A549 (cell line): Measurements from ENCODE around the gene ADAP1. TPM values are rescaled to one million over a fixed set of nuclear protein-coding genes. Genes with fewer than 3 reads are reported as not detected.

ENCODE experiments used
- ATAC-seq, 2 experiments: fragments of 200-7000 bp in 1 of 2; fragments of >200 bp in 1 of 2; cut with Nextera tagmentation in 1 of 2; cut with Tn5 transposase in 1 of 2; 3 replicates each; pipeline versions ENCODE4 v1.8.0 to v1.9.1; 2018 to 2020; ENCODE audit warnings: mild to moderate bottlenecking in 1 of 2, moderate library complexity in 1 of 2
- CTCF ChIA-PET: fragments of 300-600 bp; sonication (Branson Sonifier 250); formaldehyde crosslinking; extraction: SDS; loops from one replicate; lab custom pipeline; 2021; ENCODE audit warnings: antibody characterized with exemption, inconsistent platforms; lab: Yijun Ruan, JAX
- POLR2A ChIA-PET: fragments of 350-600 bp; formaldehyde crosslinking; extraction: SDS; loops from one replicate; lab custom pipeline; 2021; ENCODE audit warnings: antibody characterized with exemption, inconsistent platforms; lab: Yijun Ruan, JAX
- DNase-seq, 2 experiments: peaks; one replicate each; pipeline versions ENCODE4 v3.0.0 to v3.0.0-alpha.2; 2011 to 2016; ENCODE audit warnings: low read depth in 1 of 2, low spot score in 1 of 2
- FAIRE-seq: peaks from 2 replicates; lab custom pipeline; 2011; peaks lifted over from hg19 to GRCh38; lab: Jason Lieb, UNC
- H3K27ac ChIP-seq, 2 experiments: fragments of >200 bp; sonication (Bioruptor Twin); formaldehyde crosslinking; 3 replicates each; pipeline ENCODE4 v1.5.1; 2016 to 2017
- H3K4me1 ChIP-seq: fragments of >200 bp; sonication (Bioruptor Twin); formaldehyde crosslinking; 3 replicates; pipeline ENCODE4 v1.6.1; 2016
- H3K4me2 ChIP-seq: fragments of >200 bp; sonication (Bioruptor Twin); formaldehyde crosslinking; 3 replicates; pipeline ENCODE4 v1.6.1; 2016
- H3K4me3 ChIP-seq: fragments of >200 bp; sonication (Bioruptor Twin); formaldehyde crosslinking; 3 replicates; pipeline ENCODE4 v1.5.1; 2016
- H3K9me3 ChIP-seq: fragments of >200 bp; sonication (Bioruptor Twin); formaldehyde crosslinking; 3 replicates; pipeline ENCODE4 v1.6.1; 2016
- BHLHE40 ChIP-seq: IDR thresholded peaks from 2 replicates; pipeline ENCODE4 v1.6.1; 2012; ENCODE audit warnings: low read depth, low read length, inconsistent platforms
- CBX2 ChIP-seq: fragments of 200-600 bp; sonication (generic); IDR thresholded peaks from 2 replicates; pipeline ENCODE4 v1.6.1; 2016; ENCODE audit warnings: low read depth, mild to moderate bottlenecking, borderline replicate concordance
- CEBPB ChIP-seq, 2 experiments: fragments of >200 bp in 1 of 2; sonication (Bioruptor Twin) in 1 of 2; formaldehyde crosslinking in 1 of 2; IDR thresholded peaks; 2 replicates each; pipeline ENCODE4 v1.6.1; 2012 to 2016
- CTCF ChIP-seq: fragments of >200 bp; sonication (Bioruptor Twin); formaldehyde crosslinking; IDR thresholded peaks from 3 replicates; pipeline ENCODE4 v1.5.1; 2016
- E2F6 ChIP-seq: IDR thresholded peaks from 2 replicates; pipeline ENCODE4 v1.6.1; 2012; ENCODE audit warnings: low read depth, borderline replicate concordance
- EHMT2 ChIP-seq: fragments of 200-600 bp; sonication (generic); IDR thresholded peaks from 2 replicates; pipeline ENCODE4 v1.6.1; 2016; ENCODE audit warnings: antibody characterized with exemption, low read depth, mild to moderate bottlenecking, moderate library complexity
- ELK1 ChIP-seq: fragments of 150-350 bp; IDR thresholded peaks from 2 replicates; pipeline ENCODE4 v1.6.1; 2014; ENCODE audit warnings: low read depth, mild to moderate bottlenecking, low read length
- ESRRA ChIP-seq: fragments of 150-350 bp; IDR thresholded peaks from 2 replicates; pipeline ENCODE4 v1.6.1; 2014; ENCODE audit warnings: mild to moderate bottlenecking, low read length, borderline replicate concordance
- FOSB ChIP-seq: fragments of 250-450 bp; sonication (Bioruptor Pico); IDR thresholded peaks from 2 replicates; pipeline ENCODE4 v1.5.0; 2020; ENCODE audit warnings: mild to moderate bottlenecking, moderate library complexity
- HDAC2 ChIP-seq: fragments of 200-600 bp; sonication (generic); IDR thresholded peaks from 2 replicates; pipeline ENCODE4 v1.6.1; 2016
- HMGXB4 ChIP-seq: fragments of 250-450 bp; sonication (Bioruptor Pico); IDR thresholded peaks from 2 replicates; pipeline ENCODE4 v1.5.0; 2021; ENCODE audit warnings: mild to moderate bottlenecking, moderate library complexity, borderline replicate concordance
- JUNB ChIP-seq: fragments of >200 bp; sonication (Bioruptor Twin); formaldehyde crosslinking; IDR thresholded peaks from 2 replicates; pipeline ENCODE4 v1.6.1; 2016
- PHF8 ChIP-seq: fragments of 200-600 bp; sonication (generic); IDR thresholded peaks from 2 replicates; pipeline ENCODE4 v1.6.1; 2016; ENCODE audit warnings: low read depth, mild to moderate bottlenecking, antibody characterized with exemption, moderate library complexity, borderline replicate concordance
- POLR2AphosphoS2 ChIP-seq: conservative IDR thresholded peaks from 2 replicates; pipeline ENCODE4 v1.6.1; 2012; ENCODE audit warnings: low read length, improper control_type of control experiment, inconsistent platforms
- RNF2 ChIP-seq: fragments of 200-600 bp; sonication (generic); IDR thresholded peaks from 2 replicates; pipeline ENCODE4 v1.6.1; 2016; ENCODE audit warnings: low read depth, mild to moderate bottlenecking, antibody characterized with exemption, moderate library complexity, borderline replicate concordance
- SMC3 ChIP-seq: fragments of >200 bp; sonication (Bioruptor Twin); formaldehyde crosslinking; IDR thresholded peaks from 3 replicates; pipeline ENCODE4 v1.6.1; 2018; ENCODE audit warnings: inconsistent platforms
- TFCP2L1 ChIP-seq: fragments of 250-450 bp; sonication (Bioruptor Pico); IDR thresholded peaks from 2 replicates; pipeline ENCODE4 v1.5.0; 2021; ENCODE audit warnings: mild to moderate bottlenecking
- ZC3H11A ChIP-seq: fragments of 450-650 bp; IDR thresholded peaks from 2 replicates; pipeline ENCODE4 v1.6.1; 2014; ENCODE audit warnings: antibody characterized with exemption, mild to moderate bottlenecking
- WGBS: methylation state at CpG from one replicate; pipeline ENCODE4 v1.1.6; 2017; ENCODE audit errors: missing lambda C conversion rate; 5-methylcytosine and 5-hydroxymethylcytosine counted together
- polyA plus RNA-seq, 4 experiments: library from polyadenylated mRNA; depleted of rRNA in 3 of 4; stranded (reverse); fragments of >200 nt; fragmentation: RNase III in 1 of 4; extraction: RNeasy Plus Mini Kit Qiagen cat#74134 plus additional on column Dnase treatment in 1 of 4; gene quantifications; 2 replicates in 3 of 4; 3 replicates in 1 of 4; pipeline ENCODE4 v1.2.3, GENCODE V29; 2011 to 2017

The ADAP1 gene
- polyA plus RNA-seq, 2 of the 4 experiments (the other 2 are of a cell fraction): 1.7 to 2.5 TPM

GRCh38 chr7:921581-922333 lies 32.7 kb downstream of the ADAP1 start:
- DNase-seq: no peak
- no peak for FAIRE-seq
- TF ChIP-seq SMC3 (no peak), FOSB (CRISPR knock-in tag) (no peak), ELK1 (no peak), TFCP2L1 (no peak), RNF2 (no peak), HDAC2 (no peak), POLR2AphosphoS2 (no peak), HMGXB4 (CRISPR knock-in tag) (no peak), BHLHE40 (no peak)
- peaks cover 5% of the 10 kb centered on the region; the same call in 2 of the 3 replicates for H3K4me1 ChIP-seq
- ChIA-PET CTCF (interaction anchor here (0.7 to 2.9 kb wide), 3 partner anchors 9 to 72 kb away, joined by 3 to 13 read pairs (median 4); no protein-coding TSS in a partner anchor), POLR2A (no interaction called here)
- H3K9me3 ChIP-seq: no peaks in the 10 kb centered on the region
- no peak for ATAC-seq
- no peak overlapping the region for H3K4me3 ChIP-seq
- no peak overlapping the region for H3K4me2 ChIP-seq
- no peak overlapping the region for H3K27ac ChIP-seq
- WGBS: 76% methylated on average over 17 of the region's 36 CpGs

- Histone ChIP-seq H3K4me1 (peaks cover 10% of the 10 kb centered on the region; the same call in 2 of the 3 replicates), H3K27ac (no peak overlapping the region), H3K9me3 (no peaks in the 10 kb centered on the region), H3K4me2 (no peak overlapping the region), H3K4me3 (no peak overlapping the region)
- TF ChIP-seq CBX2: no peak
- WGBS: 93% methylated on average over 13 of the region's 15 CpGs
- no peak for DNase-seq
- ATAC-seq: no peak
- no peak for FAIRE-seq
- CTCF ChIA-PET: interaction anchor here (1.5 to 2.9 kb wide), 2 partner anchors 8 to 72 kb away, joined by 3 to 13 read pairs; no protein-coding TSS in a partner anchor
- POLR2A ChIA-PET: no interaction called here
These were observed 33.4 kb downstream of the ADAP1 start for GRCh38 chr7:921071-921461.

- DNase-seq (no peak), FAIRE-seq (no peak)
- no peak overlapping the region for H3K4me2 ChIP-seq
- H3K9me3 ChIP-seq: no peaks in the 10 kb centered on the region
- 65% methylated on average over 24 of the region's 40 CpGs for WGBS
- peaks cover 10% of the 10 kb centered on the region; the same call in 2 of the 3 replicates for H3K4me1 ChIP-seq
- ChIA-PET CTCF (interaction anchor here (2.9 kb wide), 1 partner anchor 73 kb away, joined by 13 read pairs; no protein-coding TSS in a partner anchor), POLR2A (no interaction called here)
- TF ChIP-seq CEBPB (IDR thresholded peaks at IDR 0.05) (no peak), BHLHE40 (no peak), ESRRA (no peak), E2F6 (no peak), CTCF (no peak), HDAC2 (no peak), JUNB (no peak), ZC3H11A (no peak), PHF8 (no peak), EHMT2 (no peak)
- TF ChIP-seq, all 56 proteins: peak for 0
- no peak for ATAC-seq
- Histone ChIP-seq H3K27ac (no peak overlapping the region), H3K4me3 (no peak overlapping the region)
These were observed 34.0 kb downstream of the ADAP1 start for GRCh38 chr7:920351-921070.
